GM18861 (cell line): Measurements from ENCODE around the gene ARHGAP22.

ENCODE experiments used
- ATAC-seq: cut with Tn5 transposase; IDR thresholded peaks from one replicate; pipeline ENCODE4 v1.9.1; 2021; ENCODE audit not compliant: unreplicated experiment

The ARHGAP22 gene

GRCh38 chr10:48555310-48556042 lies 49.4 kb downstream of the ARHGAP22 start:
- no peak for ATAC-seq

DNA sequence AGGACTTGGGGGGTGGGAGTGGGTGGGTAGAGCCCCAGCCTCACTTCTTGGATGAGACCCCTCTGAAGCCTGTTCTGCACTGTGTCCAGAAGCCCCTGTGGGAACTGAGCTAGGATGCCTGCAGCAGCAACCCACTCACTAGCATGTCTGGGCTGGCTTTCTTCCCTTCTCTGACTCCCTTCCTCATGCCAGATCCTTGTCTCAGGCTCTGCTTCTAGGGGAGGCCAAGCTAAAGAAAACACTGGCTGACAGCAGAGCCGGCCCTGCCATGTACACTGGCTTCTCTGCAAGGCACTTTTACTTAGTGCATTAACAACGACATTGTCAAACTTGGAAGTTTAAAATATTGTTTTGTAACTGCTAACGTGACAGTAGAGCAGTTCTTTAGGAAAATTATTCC lies 50.2 kb downstream of the ARHGAP22 start:
- ATAC-seq, result no peak

DNA sequence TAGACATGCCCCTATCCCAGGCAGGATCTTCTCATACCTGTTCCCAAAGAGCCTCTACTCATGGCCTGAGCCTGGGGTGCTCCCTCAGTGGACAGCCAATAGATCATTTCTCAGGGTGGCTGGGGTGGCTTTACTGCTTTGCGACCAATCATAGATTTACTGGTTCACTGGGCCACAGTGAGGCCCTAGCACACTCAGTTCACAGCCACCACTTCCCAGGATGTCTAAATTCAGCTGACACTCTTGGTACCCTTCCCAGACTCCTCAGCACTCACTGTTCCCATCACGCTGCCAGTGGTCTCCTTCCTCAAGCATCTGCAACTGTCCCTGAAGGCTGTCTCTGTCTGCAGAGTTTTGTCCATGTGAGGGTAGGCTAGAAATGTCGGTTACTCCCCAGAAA lies 50.6 kb downstream of the ARHGAP22 start:
- ATAC-seq, result no peak

GRCh38 chr10:48552946-48553564 lies 51.8 kb downstream of the ARHGAP22 start:
- ATAC-seq, result no peak

GRCh38 chr10:48551861-48552591 lies 52.8 kb downstream of the ARHGAP22 start:
- ATAC-seq, result no peak

- ATAC-seq, result no peak
Observed at GRCh38 chr10:48550977-48551376, 53.9 kb downstream of the ARHGAP22 start.

DNA sequence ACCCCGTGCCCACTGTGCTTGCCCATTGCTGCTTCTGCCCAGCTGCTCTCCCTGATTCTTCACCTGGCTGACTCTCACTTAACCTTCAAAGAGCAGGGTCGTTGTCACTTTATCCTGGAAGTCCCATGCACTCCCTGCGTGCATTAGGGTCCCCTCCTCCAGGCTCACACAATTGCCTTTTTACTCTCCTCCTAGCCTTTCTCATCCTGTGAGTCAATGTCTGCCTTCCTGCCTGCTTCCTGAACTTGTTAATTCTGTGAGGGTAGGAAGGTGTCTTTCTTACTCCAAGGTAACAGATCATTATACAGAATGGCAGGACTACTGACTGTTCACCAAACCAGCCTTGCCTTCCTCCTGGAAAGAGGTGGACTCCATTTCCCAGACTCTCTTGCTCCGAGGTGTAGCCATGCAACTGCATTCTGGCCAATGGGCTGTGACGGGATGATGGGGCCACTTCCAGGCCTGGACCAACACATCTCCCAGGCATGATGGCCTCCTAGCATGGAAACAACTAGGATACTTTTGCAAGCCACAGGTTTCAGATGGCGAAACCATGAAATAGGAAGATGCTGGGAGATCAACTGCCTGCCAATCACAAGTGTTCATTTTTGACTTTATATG lies 54.7 kb downstream of the ARHGAP22 start:
- no peak for ATAC-seq

GRCh38 chr10:48549236-48549635 lies 55.6 kb downstream of the ARHGAP22 start:
- ATAC-seq, result no peak

DNA sequence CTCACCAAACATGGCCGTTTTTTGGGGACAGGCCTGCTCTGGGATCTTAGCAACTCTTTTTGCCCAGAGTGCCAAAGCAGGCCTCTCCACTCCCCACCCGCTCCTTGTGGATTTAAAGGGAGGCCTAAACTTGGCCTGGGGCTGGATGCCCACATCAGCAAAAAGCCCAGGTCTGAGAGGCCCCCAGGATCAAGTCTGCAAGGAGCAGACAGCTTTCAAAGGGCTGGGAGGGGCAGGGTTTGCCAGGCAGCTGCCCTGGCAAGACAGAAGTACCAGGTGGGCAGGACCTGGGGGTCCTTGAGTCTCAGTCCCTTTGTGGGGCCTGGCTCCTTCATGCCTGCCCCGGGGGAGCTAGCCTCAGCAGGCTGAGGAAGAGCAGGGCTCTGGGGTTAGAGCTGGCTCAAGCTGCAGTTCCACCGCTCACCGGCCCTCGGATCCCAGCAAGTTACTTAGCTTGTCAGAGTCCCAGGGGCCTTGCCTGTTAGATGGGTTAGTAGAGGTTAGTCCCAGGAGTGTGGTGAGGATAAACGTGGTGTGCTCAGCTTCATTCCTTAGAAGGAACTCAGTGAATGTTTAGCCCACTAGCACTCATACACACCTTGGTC lies 56.2 kb downstream of the ARHGAP22 start:
- no peak for ATAC-seq

- no peak for ATAC-seq
Observed at GRCh38 chr10:48547981-48548380, 56.9 kb downstream of the ARHGAP22 start.

- ATAC-seq, result no peak
Observed at GRCh38 chr10:48547061-48547895, 57.6 kb downstream of the ARHGAP22 start.

DNA sequence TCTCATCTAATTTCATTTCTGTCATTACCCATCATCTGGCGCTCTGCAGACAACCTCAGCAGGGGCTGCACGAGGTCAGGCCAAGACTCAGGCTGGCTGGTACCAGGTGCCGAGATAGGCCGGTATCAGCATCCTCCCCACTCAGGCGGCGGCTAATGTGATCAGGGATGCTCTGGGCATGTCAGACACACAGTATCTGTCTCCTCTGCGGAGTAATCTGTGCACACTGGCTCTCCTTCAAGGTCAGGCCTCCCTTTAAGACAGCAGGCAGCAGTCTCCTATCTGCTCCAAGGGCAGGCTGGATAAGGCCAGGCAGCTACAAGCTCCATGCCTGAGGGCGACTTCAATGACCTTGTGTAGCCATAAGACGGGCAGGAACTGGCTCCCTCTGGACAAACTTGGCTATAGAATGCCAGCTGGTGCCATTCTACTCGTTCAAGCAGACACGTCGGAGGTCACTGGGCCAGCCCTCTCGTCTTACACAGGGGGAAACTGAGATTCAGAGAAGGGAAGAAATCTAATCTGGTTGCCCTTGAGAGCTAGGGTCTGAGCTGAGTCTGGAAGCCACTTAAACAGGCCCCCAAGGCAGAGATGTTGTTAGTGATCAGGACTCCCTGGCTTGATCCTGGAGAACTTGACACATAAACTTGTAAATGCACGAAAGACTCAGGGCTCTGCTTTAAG lies 59.3 kb downstream of the ARHGAP22 start:
- ATAC-seq, result no peak

- ATAC-seq, result no peak
Observed at GRCh38 chr10:48543182-48543844, 61.6 kb downstream of the ARHGAP22 start.

DNA sequence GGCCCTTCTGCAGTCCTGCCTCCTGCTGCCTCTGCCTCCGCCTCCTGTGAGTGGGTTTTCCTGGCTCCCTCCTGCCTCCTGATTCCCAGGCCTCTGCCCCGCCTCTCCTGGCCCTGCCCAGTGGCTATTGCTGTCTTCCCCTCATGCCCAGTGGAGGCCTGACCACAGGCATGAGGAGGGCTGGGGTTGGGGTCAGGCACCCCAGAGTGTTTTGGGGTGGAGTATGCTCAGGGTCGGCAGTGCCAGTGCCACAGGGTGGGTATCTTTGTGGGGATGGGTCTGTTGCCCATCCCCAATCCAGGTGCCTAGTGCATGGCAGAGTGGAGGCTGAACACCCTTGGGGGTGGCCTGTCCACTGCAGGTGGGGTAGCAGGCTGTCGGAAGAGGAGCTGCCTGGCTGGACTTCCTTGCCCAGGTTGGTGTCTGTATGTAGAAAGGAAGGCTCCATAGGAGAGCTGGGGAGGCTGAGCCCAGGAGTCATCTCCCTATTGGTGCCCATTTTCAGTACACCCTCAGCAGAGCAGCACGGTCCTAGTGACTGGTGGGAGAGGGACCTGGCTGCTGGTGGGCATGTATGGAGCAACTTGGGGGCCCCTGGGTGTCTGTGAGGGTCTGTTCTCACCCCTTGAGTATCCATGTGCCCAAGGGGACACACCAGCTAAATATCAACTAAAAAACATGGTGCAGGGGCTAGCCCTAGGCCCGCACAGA lies 62.2 kb downstream of the ARHGAP22 start:
- ATAC-seq, result no peak

GRCh38 chr10:48541144-48541795 lies 63.6 kb downstream of the ARHGAP22 start:
- ATAC-seq, result no peak

DNA sequence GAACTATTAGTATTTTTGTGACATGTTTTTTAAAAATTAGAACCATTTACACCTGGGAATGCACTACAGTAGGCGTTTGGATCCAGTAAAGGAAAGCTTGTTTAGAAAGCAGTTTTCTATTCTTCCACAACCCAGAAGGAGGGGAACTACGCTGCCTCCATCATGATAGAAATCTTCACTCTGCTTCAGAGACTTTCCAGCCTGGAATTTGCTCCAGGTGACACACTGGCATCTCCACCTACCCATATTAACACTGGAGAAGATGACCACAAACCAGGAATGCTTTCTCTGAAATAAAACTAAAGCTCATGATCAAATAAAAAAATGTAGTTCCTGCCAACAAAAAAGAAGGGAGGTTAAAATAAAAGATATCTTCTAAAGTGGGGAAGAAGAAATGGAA lies 66.3 kb downstream of the ARHGAP22 start:
- no peak for ATAC-seq

- ATAC-seq, result no peak
Observed at GRCh38 chr10:48536916-48537890, 67.7 kb downstream of the ARHGAP22 start.
